Astrocyte (in vitro differentiated cells and primary cell): Measurements from ENCODE around the gene P2RY12. TPM values are rescaled to one million over a fixed set of nuclear protein-coding genes. Genes with fewer than 3 reads are reported as not detected.

ENCODE experiments used
- DNase-seq: peaks from one replicate; pipeline ENCODE4 v3.0.0-alpha.2; 2010; ENCODE audit warnings: low read depth
- FAIRE-seq: peaks from 2 replicates; lab custom pipeline; 2011; peaks lifted over from hg19 to GRCh38; lab: Jason Lieb, UNC
- H2AFZ ChIP-seq: 2 replicates; pipeline ENCODE4 v1.6.0; 2012; ENCODE audit warnings: low read depth, low read length, inconsistent platforms
- H3K27ac ChIP-seq: 2 replicates; pipeline ENCODE4 v1.5.1; 2011; ENCODE audit warnings: low read depth, low read length, inconsistent platforms
- H3K27me3 ChIP-seq: 2 replicates; pipeline ENCODE4 v1.6.0; 2011; ENCODE audit warnings: low read length, inconsistent platforms; ENCODE audit not compliant: insufficient read depth
- H3K36me3 ChIP-seq: 2 replicates; pipeline ENCODE4 v1.5.1; 2011; ENCODE audit warnings: low read length, inconsistent platforms; ENCODE audit not compliant: insufficient read depth
- H3K4me1 ChIP-seq: 2 replicates; pipeline ENCODE4 v1.5.1; 2011; ENCODE audit warnings: low read length, inconsistent platforms; ENCODE audit not compliant: insufficient read depth
- H3K4me2 ChIP-seq: 2 replicates; pipeline ENCODE4 v1.6.0; 2012; ENCODE audit warnings: low read length, inconsistent platforms
- H3K4me3 ChIP-seq: 2 replicates; pipeline ENCODE4 v1.5.1; 2011; ENCODE audit warnings: low read depth, mild to moderate bottlenecking, low read length, inconsistent platforms; ENCODE audit not compliant: insufficient read depth
- H3K79me2 ChIP-seq: 2 replicates; pipeline ENCODE4 v1.6.0; 2012; ENCODE audit warnings: mild to moderate bottlenecking, low read length, inconsistent platforms; ENCODE audit not compliant: insufficient read depth
- H3K9ac ChIP-seq: 2 replicates; pipeline ENCODE4 v1.6.0; 2012; ENCODE audit warnings: mild to moderate bottlenecking, low read length, inconsistent platforms
- H3K9me3 ChIP-seq: 2 replicates; pipeline ENCODE4 v1.5.1; 2012; ENCODE audit warnings: low read depth, mild to moderate bottlenecking, low read length, inconsistent platforms; ENCODE audit not compliant: insufficient read depth
- H4K20me1 ChIP-seq: 2 replicates; pipeline ENCODE4 v1.6.0; 2012; ENCODE audit warnings: low read length, inconsistent platforms; ENCODE audit not compliant: insufficient read depth
- H3K27ac Mint-ChIP-seq: one replicate; pipeline ENCODE4 v1.8.0; 2021; ENCODE audit warnings: mild to moderate bottlenecking, mixed read lengths; ENCODE audit not compliant: unreplicated experiment
- H3K27me3 Mint-ChIP-seq: one replicate; pipeline ENCODE4 v1.8.0; 2021; ENCODE audit warnings: low read depth, mixed read lengths; ENCODE audit not compliant: unreplicated experiment
- H3K36me3 Mint-ChIP-seq: one replicate; pipeline ENCODE4 v1.8.0; 2021; ENCODE audit warnings: low read depth, mixed read lengths; ENCODE audit not compliant: unreplicated experiment
- H3K4me1 Mint-ChIP-seq: one replicate; pipeline ENCODE4 v1.8.0; 2021; ENCODE audit warnings: low read depth, mixed read lengths; ENCODE audit not compliant: unreplicated experiment
- H3K4me3 Mint-ChIP-seq: one replicate; pipeline ENCODE4 v1.8.0; 2021; ENCODE audit warnings: mild to moderate bottlenecking, moderate library complexity, mixed read lengths; ENCODE audit not compliant: unreplicated experiment
- H3K9me3 Mint-ChIP-seq: one replicate; pipeline ENCODE4 v1.8.0; 2021; ENCODE audit warnings: mild to moderate bottlenecking, mixed read lengths; ENCODE audit not compliant: unreplicated experiment
- CTCF ChIP-seq: IDR thresholded peaks from 2 replicates; pipeline ENCODE4 v1.5.1; 2011; ENCODE audit warnings: low read depth, mild to moderate bottlenecking, inconsistent platforms, low read length, moderate library complexity; ENCODE audit not compliant: insufficient read depth
- EZH2 ChIP-seq: IDR thresholded peaks from 2 replicates; pipeline ENCODE4 v1.6.1; 2012; ENCODE audit warnings: mild to moderate bottlenecking, low read length, inconsistent platforms; ENCODE audit not compliant: insufficient read depth
- total RNA-seq: library from RNA; stranded (reverse); gene quantifications from 2 replicates; pipeline ENCODE4 v1.2.1, GENCODE V29; 2021

P2RY12 gene
- total RNA-seq, 1 donor from 2014 or later = not detected

GRCh38 chr3:151307131-151307530, 77.4 kb downstream of the P2RY12 start:
- Histone ChIP-seq H3K4me2 (no peak overlapping the region), H3K9me3 (no peaks in the 10 kb centered on the region), H3K27ac (no peak overlapping the region), H3K27me3 (no peaks in the 10 kb centered on the region), H3K4me3 (no peak overlapping the region), H3K79me2 (no peaks in the 10 kb centered on the region), H3K9ac (no peak overlapping the region), H2AFZ (no peak overlapping the region), H3K36me3 (no peaks in the 10 kb centered on the region), H3K4me1 (peaks cover 29% of the 10 kb centered on the region), H4K20me1 (no peaks in the 10 kb centered on the region)
- peaks cover 55% of the 10 kb centered on the region for H3K4me1 Mint-ChIP-seq
- no peaks in the 10 kb centered on the region for H3K9me3 Mint-ChIP-seq
- DNase-seq (no peak), FAIRE-seq (no peak)
- no peaks in the 10 kb centered on the region for H3K27me3 Mint-ChIP-seq
- peak overlapping the region; percentile 90 for H3K27ac Mint-ChIP-seq
- no peak overlapping the region for H3K4me3 Mint-ChIP-seq
- no peak for TF ChIP-seq EZH2
- H3K36me3 Mint-ChIP-seq = peaks cover 3% of the 10 kb centered on the region

- peaks cover 31% of the 10 kb centered on the region for H3K4me1 ChIP-seq
- no peak overlapping the region for H2AFZ ChIP-seq
- peaks cover 3% of the 10 kb centered on the region for H3K36me3 Mint-ChIP-seq
- FAIRE-seq (no peak), DNase-seq (no peak)
- TF ChIP-seq EZH2 (no peak), CTCF (no peak)
- peak overlapping the region; percentile 52 for H3K9ac ChIP-seq
- H3K9me3 Mint-ChIP-seq = no peaks in the 10 kb centered on the region
- H3K27ac Mint-ChIP-seq = peak overlapping the region; percentile 99
- H3K4me2 ChIP-seq = peak overlapping the region; percentile 83
- H3K79me2 ChIP-seq = no peaks in the 10 kb centered on the region
- H4K20me1 ChIP-seq = no peaks in the 10 kb centered on the region
- H3K27me3 Mint-ChIP-seq = no peaks in the 10 kb centered on the region
- H3K4me3 ChIP-seq = peak overlapping the region; percentile 46
- H3K9me3 ChIP-seq = no peaks in the 10 kb centered on the region
- H3K4me1 Mint-ChIP-seq = peaks cover 63% of the 10 kb centered on the region
- H3K27ac ChIP-seq = peak overlapping the region; percentile 89
- no peaks in the 10 kb centered on the region for H3K36me3 ChIP-seq
- H3K27me3 ChIP-seq = no peaks in the 10 kb centered on the region
- no peak overlapping the region for H3K4me3 Mint-ChIP-seq
These were observed 78.3 kb downstream of the P2RY12 start for GRCh38 chr3:151306168-151306810.

GRCh38 chr3:151305775-151306151, 78.8 kb downstream of the P2RY12 start:
- Histone ChIP-seq H3K4me1 (peaks cover 31% of the 10 kb centered on the region), H3K9ac (peak overlapping the region; percentile 52), H3K27ac (peak overlapping the region; percentile 89), H3K36me3 (no peaks in the 10 kb centered on the region), H4K20me1 (no peaks in the 10 kb centered on the region), H3K9me3 (no peaks in the 10 kb centered on the region), H3K79me2 (no peaks in the 10 kb centered on the region), H3K4me3 (peak overlapping the region; percentile 46), H2AFZ (peak overlapping the region; percentile 16), H3K27me3 (no peaks in the 10 kb centered on the region), H3K4me2 (peak overlapping the region; percentile 83)
- peaks cover 68% of the 10 kb centered on the region for H3K4me1 Mint-ChIP-seq
- DNase-seq (no peak), FAIRE-seq (no peak)
- H3K27ac Mint-ChIP-seq = peak overlapping the region; percentile 99
- H3K27me3 Mint-ChIP-seq = no peaks in the 10 kb centered on the region
- no peak for TF ChIP-seq EZH2
- no peak for TF ChIP-seq CTCF
- H3K4me3 Mint-ChIP-seq = no peak overlapping the region
- H3K9me3 Mint-ChIP-seq = no peaks in the 10 kb centered on the region
- peaks cover 3% of the 10 kb centered on the region for H3K36me3 Mint-ChIP-seq
